HepG2 (cell line): ENCODE results near the gene MILR1. TPM values are rescaled to one million over a fixed set of nuclear protein-coding genes. Genes with fewer than 3 reads are reported as not detected.

Experiments used
- AGO2 ChIP-seq: fragments of 200-400 bp; formaldehyde crosslinking; optimal IDR thresholded peaks from 2 replicates; pipeline ENCODE3; 2017; ENCODE audit warnings: mild to moderate bottlenecking, low read depth, low read length, moderate library complexity
- ATF2 ChIP-seq: sonication (generic); formaldehyde crosslinking; IDR thresholded peaks from 2 replicates; pipeline ENCODE4 v1.4.0; 2020; ENCODE audit warnings: missing genetic modification reagents
- ATRX ChIP-seq: sonication (generic); formaldehyde crosslinking; IDR thresholded peaks from 2 replicates; pipeline ENCODE4 v1.4.0; 2020; ENCODE audit warnings: missing genetic modification reagents, borderline replicate concordance
- CREB1 ChIP-seq, 2 experiments: fragments of 450-650 bp in 1 of 2; IDR thresholded peaks; 2 replicates each; pipeline ENCODE4 v1.6.1; 2016 to 2017; ENCODE audit warnings: control low read depth in 1 of 2, mild to moderate bottlenecking in 1 of 2, missing compliant biosample characterization in 1 of 2, missing genetic modification characterization in 1 of 2
- E2F1 ChIP-seq: sonication (generic); formaldehyde crosslinking; IDR thresholded peaks from 2 replicates; pipeline ENCODE4 v1.5.0; 2020; ENCODE audit warnings: missing genetic modification reagents
- HNF1B ChIP-seq: sonication (generic); formaldehyde crosslinking; IDR thresholded peaks from 2 replicates; pipeline ENCODE4 v1.5.1; 2020; ENCODE audit warnings: mild to moderate bottlenecking, moderate library complexity, missing genetic modification reagents
- KAT8 ChIP-seq: IDR thresholded peaks from 2 replicates; pipeline ENCODE4 v1.6.1; 2016; ENCODE audit warnings: missing genetic modification reagents, missing compliant biosample characterization
- MED1 ChIP-seq: sonication (generic); formaldehyde crosslinking; IDR thresholded peaks from 2 replicates; pipeline ENCODE4 v1.4.0; 2020; ENCODE audit warnings: missing genetic modification reagents
- NFIC ChIP-seq: IDR thresholded peaks from 2 replicates; pipeline ENCODE4 v1.6.1; 2012; ENCODE audit warnings: mild to moderate bottlenecking, low read length, inconsistent platforms
- POLR2AphosphoS2 ChIP-seq: IDR thresholded peaks from 2 replicates; pipeline ENCODE4 v1.6.1; 2011; ENCODE audit warnings: low read depth, low read length, improper control_type of control experiment
- RBFOX2 ChIP-seq: fragments of 200-400 bp; formaldehyde crosslinking; IDR thresholded peaks from 2 replicates; pipeline ENCODE4 v1.6.1; 2017; ENCODE audit warnings: low read depth, mild to moderate bottlenecking, low read length
- SNAI1 ChIP-seq: sonication (generic); formaldehyde crosslinking; IDR thresholded peaks from 2 replicates; pipeline ENCODE4 v1.5.0; 2020; ENCODE audit warnings: mild to moderate bottlenecking, missing genetic modification reagents, borderline replicate concordance
- SOX6 ChIP-seq, 2 experiments: fragments of 450-650 bp in 1 of 2; sonication (generic) in 1 of 2; formaldehyde crosslinking in 1 of 2; IDR thresholded peaks; 2 replicates each; pipeline versions ENCODE4 v1.4.0 to v1.6.1; 2017 to 2020; ENCODE audit warnings: antibody characterized with exemption in 1 of 2, mild to moderate bottlenecking in 1 of 2, missing genetic modification reagents in 1 of 2
- SP5 ChIP-seq: IDR thresholded peaks from 2 replicates; pipeline ENCODE4 v1.6.1; 2016; ENCODE audit warnings: low read depth, borderline replicate concordance
- TOE1 ChIP-seq: sonication (generic); formaldehyde crosslinking; IDR thresholded peaks from 2 replicates; pipeline ENCODE4 v1.4.0; 2020; ENCODE audit warnings: mild to moderate bottlenecking, missing genetic modification reagents
- ZNF616 ChIP-seq: sonication (generic); formaldehyde crosslinking; IDR thresholded peaks from 2 replicates; pipeline ENCODE4 v1.5.0; 2020; ENCODE audit warnings: low read depth, mild to moderate bottlenecking, missing genetic modification reagents
- ZNF709 ChIP-seq: sonication (generic); formaldehyde crosslinking; IDR thresholded peaks from 2 replicates; pipeline ENCODE4 v1.5.0; 2020; ENCODE audit warnings: mild to moderate bottlenecking, missing genetic modification reagents
- polyA plus RNA-seq, 8 experiments: library from polyadenylated mRNA; depleted of rRNA in 3 of 8; stranded (reverse) in 7 of 8; unstranded in 1 of 8; fragments of >200 nt; fragmentation: Illumina TruSeq in 4 of 8; extraction: Trizol in 4 of 8; gene quantifications; 2 replicates each; pipeline versions ENCODE4 v1.2.1 to v1.2.3, GENCODE V29; 2011 to 2016; ENCODE audit warnings: low read depth in 4 of 8, missing spikeins in 1 of 8, mixed read lengths in 1 of 8; ENCODE audit not compliant: insufficient read depth in 1 of 8
- total RNA-seq, 5 experiments: library from RNA; depleted of rRNA; stranded (reverse); fragments of >200 nt; fragmentation: Illumina TruSeq; extraction: Trizol; gene quantifications; 2 replicates each; pipeline ENCODE4 v1.2.3, GENCODE V29; 2016; ENCODE audit warnings: low read depth in 1 of 5

MILR1 gene
- total and polyA plus RNA-seq, 2 of the 13 experiments (the other 11 are each of a cell fraction or from before 2014, with no cell fraction given) = 0.27 to 1.7 TPM

GRCh38 chr17:64498308-64499203 is 49.6 kb downstream of the MILR1 start (continued):
- TF ChIP-seq SP5 (CRISPR knock-in tag) (no peak), POLR2AphosphoS2 (peak; percentile 94; the same call in 1 of the 2 replicates), SNAI1 (no peak), RBFOX2 (peak; percentile 78), HNF1B (no peak), SOX6 (IDR thresholded peaks at IDR 0.05) (no peak), SOX6 (CRISPR knock-in tag; IDR thresholded peaks at IDR 0.05) (no peak), TOE1 (CRISPR knock-in tag) (no peak), KAT8 (CRISPR knock-in tag) (no peak), MED1 (CRISPR knock-in tag) (no peak), ATRX (CRISPR knock-in tag) (no peak), AGO2 (peak; percentile 56), ZNF616 (no peak), E2F1 (CRISPR knock-in tag) (no peak), ATF2 (CRISPR knock-in tag) (no peak), NFIC (no peak), CREB1 (IDR thresholded peaks at IDR 0.05) (no peak), CREB1 (CRISPR knock-in tag; IDR thresholded peaks at IDR 0.05) (no peak), ZNF709 (CRISPR knock-in tag) (no peak)
